PFSK-1 (cell line): ENCODE measurements around the gene NOTUM.

Source experiments
- POLR2AphosphoS5 ChIP-seq: IDR thresholded peaks from 2 replicates; pipeline ENCODE4 v1.6.1; 2012; ENCODE audit warnings: low read depth, mild to moderate bottlenecking, control low read depth, low read length, moderate library complexity
- SIN3A ChIP-seq: IDR thresholded peaks from 2 replicates; pipeline ENCODE4 v1.6.1; 2012; ENCODE audit warnings: mild to moderate bottlenecking, low read length, moderate library complexity, borderline replicate concordance; ENCODE audit not compliant: insufficient read depth
- TAF1 ChIP-seq: IDR thresholded peaks from 2 replicates; pipeline ENCODE4 v1.6.1; 2012; ENCODE audit warnings: low read length, control low read depth, borderline replicate concordance; ENCODE audit not compliant: insufficient read depth
- TF ChIP-seq, protein P1 (sequence below), 2 experiments: IDR thresholded peaks; 2 replicates each; pipeline versions ENCODE4 v1.6.1 to v1.8.0; 2011 to 2012; ENCODE audit warnings: low read depth in 2 of 2, low read length in 2 of 2, control low read depth in 1 of 2, inconsistent platforms in 1 of 2, mild to moderate bottlenecking in 1 of 2, moderate library complexity in 1 of 2; ENCODE audit not compliant: insufficient read depth in 1 of 2

- TF ChIP-seq POLR2AphosphoS5, result no peak
- TF ChIP-seq, protein P1, sequence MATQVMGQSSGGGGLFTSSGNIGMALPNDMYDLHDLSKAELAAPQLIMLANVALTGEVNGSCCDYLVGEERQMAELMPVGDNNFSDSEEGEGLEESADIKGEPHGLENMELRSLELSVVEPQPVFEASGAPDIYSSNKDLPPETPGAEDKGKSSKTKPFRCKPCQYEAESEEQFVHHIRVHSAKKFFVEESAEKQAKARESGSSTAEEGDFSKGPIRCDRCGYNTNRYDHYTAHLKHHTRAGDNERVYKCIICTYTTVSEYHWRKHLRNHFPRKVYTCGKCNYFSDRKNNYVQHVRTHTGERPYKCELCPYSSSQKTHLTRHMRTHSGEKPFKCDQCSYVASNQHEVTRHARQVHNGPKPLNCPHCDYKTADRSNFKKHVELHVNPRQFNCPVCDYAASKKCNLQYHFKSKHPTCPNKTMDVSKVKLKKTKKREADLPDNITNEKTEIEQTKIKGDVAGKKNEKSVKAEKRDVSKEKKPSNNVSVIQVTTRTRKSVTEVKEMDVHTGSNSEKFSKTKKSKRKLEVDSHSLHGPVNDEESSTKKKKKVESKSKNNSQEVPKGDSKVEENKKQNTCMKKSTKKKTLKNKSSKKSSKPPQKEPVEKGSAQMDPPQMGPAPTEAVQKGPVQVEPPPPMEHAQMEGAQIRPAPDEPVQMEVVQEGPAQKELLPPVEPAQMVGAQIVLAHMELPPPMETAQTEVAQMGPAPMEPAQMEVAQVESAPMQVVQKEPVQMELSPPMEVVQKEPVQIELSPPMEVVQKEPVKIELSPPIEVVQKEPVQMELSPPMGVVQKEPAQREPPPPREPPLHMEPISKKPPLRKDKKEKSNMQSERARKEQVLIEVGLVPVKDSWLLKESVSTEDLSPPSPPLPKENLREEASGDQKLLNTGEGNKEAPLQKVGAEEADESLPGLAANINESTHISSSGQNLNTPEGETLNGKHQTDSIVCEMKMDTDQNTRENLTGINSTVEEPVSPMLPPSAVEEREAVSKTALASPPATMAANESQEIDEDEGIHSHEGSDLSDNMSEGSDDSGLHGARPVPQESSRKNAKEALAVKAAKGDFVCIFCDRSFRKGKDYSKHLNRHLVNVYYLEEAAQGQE (IDR thresholded peaks at IDR 0.05; ENCODE audit: insufficient read depth in 1 of 2, low read depth in 2 of 2, low read length in 2 of 2), result no peak
- no peak for TF ChIP-seq TAF1
- TF ChIP-seq SIN3A, result no peak
Observed at GRCh38 chr17:82008941-82009405, 48.0 kb upstream of the NOTUM start.
